Measurements from ENCODE around the gene MARK3.

GRCh38 chr14:103476065-103476464 is 90.8 kb downstream of the MARK3 start:
- TF ChIP-seq POLR2AphosphoS5 (IDR thresholded peaks at IDR 0.05; ENCODE audit: low read depth) (no peak), CTCF (IDR thresholded peaks at IDR 0.05; ENCODE audit: insufficient read depth, low read length) (no peak), GABPA (IDR thresholded peaks at IDR 0.05; ENCODE audit: low read depth) (no peak), SPI1 (IDR thresholded peaks at IDR 0.05; ENCODE audit: borderline replicate concordance, low read depth) (no peak)
- TF ChIP-seq, protein P1, sequence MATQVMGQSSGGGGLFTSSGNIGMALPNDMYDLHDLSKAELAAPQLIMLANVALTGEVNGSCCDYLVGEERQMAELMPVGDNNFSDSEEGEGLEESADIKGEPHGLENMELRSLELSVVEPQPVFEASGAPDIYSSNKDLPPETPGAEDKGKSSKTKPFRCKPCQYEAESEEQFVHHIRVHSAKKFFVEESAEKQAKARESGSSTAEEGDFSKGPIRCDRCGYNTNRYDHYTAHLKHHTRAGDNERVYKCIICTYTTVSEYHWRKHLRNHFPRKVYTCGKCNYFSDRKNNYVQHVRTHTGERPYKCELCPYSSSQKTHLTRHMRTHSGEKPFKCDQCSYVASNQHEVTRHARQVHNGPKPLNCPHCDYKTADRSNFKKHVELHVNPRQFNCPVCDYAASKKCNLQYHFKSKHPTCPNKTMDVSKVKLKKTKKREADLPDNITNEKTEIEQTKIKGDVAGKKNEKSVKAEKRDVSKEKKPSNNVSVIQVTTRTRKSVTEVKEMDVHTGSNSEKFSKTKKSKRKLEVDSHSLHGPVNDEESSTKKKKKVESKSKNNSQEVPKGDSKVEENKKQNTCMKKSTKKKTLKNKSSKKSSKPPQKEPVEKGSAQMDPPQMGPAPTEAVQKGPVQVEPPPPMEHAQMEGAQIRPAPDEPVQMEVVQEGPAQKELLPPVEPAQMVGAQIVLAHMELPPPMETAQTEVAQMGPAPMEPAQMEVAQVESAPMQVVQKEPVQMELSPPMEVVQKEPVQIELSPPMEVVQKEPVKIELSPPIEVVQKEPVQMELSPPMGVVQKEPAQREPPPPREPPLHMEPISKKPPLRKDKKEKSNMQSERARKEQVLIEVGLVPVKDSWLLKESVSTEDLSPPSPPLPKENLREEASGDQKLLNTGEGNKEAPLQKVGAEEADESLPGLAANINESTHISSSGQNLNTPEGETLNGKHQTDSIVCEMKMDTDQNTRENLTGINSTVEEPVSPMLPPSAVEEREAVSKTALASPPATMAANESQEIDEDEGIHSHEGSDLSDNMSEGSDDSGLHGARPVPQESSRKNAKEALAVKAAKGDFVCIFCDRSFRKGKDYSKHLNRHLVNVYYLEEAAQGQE (IDR thresholded peaks at IDR 0.05; ENCODE audit: insufficient replicate concordance, low read depth): no peak

Data from HL-60 (cell line).